HG02970 (cell line): Measurements from ENCODE around the gene ZFP92.

Experiments
- ATAC-seq: cut with Tn5 transposase; IDR thresholded peaks from one replicate; pipeline ENCODE4 v1.9.1; 2021; ENCODE audit warnings: mild to moderate bottlenecking, moderate library complexity, moderate number of reproducible peaks; ENCODE audit not compliant: unreplicated experiment, low FRiP score

Gene ZFP92

DNA sequence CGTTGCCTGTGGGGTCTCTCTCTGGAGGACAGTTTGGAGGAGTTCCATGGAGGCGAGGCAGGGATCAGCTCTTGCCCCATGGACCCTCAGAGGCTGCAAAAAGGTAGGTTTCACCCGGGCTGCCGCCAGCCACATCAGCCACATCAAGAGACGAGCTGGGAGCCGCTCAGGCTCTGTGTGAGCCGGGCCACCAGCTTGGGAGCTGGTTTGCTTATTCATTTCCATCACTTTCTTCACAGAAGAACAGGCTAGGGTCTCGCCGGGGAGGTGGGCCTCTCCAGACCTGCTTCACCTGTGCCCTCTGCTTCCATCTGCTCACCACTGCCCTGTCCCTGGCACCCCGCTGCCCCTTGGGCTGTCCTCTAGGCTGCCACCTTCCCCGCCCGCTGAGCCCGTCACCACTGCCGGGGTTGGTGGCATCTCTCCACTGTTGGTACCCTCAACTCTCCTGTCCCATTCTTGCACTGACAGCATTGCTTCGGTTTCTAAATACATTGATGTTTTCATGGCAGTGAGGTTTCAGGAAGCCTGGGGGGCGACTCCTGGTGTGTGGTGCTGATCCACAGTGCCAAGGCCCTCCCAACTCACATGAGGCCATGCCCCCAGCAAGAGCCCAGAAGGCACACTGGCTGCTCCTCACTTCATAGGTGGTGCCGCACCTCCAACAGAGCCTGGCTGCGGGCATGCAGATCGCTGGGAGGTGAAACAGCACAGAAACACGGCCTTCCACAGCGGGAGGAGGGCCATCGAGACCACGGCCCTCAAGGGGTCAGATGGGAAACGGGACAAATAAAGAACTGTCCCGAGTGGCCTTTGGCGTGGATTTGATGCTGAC is 39.1 kb downstream of the ZFP92 start:
- ATAC-seq: no peak

GRCh38 chrX:153450949-153451277 is 39.6 kb downstream of the ZFP92 start:
- no peak for ATAC-seq

- ATAC-seq: no peak
These were observed 43.8 kb downstream of the ZFP92 start for GRCh38 chrX:153454901-153455550.

DNA sequence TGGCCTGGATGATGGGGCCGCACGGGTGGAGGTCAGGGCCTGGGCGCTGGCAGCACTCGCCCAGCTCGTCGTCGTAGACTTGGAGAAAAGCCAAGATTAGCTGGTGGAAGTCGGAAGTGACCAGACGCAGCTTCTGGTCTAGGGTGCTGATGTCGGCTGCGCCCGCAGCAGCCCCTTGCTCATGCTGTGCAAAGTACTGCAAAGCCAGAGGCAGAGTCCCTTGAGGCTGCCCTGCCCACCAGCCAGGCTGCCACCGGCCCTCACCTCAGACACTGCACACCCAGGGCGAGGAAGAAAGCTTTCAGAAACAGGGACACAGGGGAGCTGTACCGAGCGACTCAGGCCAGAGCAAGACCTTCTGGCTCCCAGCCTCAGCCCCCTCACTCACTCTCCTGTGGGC is 44.3 kb downstream of the ZFP92 start:
- ATAC-seq: no peak

GRCh38 chrX:153456161-153456560 is 44.9 kb downstream of the ZFP92 start:
- ATAC-seq: no peak

DNA sequence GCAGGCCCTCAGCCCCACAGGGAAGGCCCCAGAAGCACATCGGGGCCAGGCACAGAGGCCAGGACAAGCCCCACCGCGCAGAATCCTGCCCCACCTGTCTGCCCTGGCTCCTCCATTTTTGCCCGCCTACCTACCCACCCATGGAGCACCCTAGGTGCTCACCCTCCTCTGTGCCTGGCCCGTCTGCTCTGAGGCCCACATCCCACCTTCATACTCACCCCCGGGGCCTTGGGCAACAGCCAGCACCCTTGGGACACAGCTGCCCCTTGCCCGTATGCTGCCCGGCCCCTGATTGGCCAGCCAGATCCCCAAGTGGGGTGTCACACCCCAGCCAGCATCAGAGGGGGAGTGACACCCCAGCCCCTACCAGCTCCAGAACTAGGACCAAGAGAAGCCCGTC is 45.4 kb downstream of the ZFP92 start:
- ATAC-seq: no peak

DNA sequence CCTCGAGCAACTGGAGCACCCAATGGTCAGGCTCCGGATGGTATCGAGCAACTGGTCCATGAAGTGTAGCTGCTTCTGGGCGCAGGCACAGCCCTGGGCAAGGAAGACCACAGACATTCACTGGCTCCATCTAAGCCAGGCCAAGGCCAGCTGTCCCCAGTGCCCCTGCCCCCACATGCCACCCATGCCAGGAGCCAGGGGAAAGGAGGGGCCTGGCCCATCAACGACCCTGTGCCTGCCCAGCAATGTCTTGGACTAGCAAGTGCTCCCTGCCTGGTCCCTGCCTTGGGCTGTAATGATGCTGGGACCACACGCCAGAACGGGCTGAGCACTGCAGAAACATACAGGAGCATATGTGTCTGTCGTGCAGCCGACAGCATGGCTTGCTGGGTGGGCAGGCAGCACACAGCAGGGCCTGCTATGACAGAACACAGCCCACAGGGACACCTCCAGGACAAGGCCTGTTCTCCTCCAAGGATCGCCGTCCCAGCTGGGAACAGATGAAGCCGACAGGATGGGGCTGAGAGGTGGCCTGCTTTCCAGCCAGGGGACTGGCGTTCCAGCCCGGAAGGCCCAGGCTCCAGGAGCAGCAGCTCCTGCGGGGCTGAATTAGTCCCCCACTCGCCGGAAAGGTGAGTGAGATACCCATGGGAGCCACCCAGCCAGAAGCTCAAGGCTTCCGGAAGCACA is 46.0 kb downstream of the ZFP92 start:
- no peak for ATAC-seq

- ATAC-seq: no peak
These were observed 46.7 kb downstream of the ZFP92 start for GRCh38 chrX:153457827-153458466.

DNA sequence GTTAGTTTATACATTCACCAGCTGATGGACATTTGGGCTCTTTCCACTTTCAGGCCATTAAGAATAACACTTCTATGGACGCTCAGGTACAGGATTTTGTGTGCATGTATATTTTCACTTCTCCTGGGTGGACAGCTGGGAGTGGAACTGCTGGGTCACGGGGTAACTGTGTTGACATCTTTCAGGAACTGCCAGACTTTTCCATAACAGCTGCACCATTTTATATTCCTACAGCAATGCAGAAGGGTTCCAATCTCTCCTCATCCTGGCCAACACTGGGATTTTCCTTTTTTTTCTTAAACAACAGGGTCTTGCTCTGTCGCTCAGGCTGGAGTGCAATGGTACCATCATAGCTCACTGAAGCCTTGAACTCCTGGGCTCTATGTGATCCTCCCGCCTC is 47.2 kb downstream of the ZFP92 start:
- no peak for ATAC-seq

DNA sequence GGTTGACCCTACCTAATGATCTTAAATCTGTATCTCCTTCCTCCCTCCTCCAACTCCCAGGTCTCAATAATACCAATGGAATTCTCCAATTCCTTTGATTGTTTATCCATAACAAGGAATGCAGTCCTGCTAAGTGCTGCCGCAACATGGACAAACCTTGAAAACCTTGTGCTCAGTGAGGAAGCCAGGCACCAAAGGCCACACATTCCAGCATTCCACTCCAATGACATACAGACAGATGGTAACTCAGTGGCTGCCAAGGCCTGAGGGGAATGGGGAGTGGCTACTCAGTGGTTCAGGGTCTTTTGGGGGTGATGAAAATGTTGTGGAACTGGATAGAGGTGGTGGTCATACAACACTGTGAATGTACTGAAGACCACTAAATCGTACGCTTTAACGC is 48.7 kb downstream of the ZFP92 start:
- ATAC-seq: no peak

DNA sequence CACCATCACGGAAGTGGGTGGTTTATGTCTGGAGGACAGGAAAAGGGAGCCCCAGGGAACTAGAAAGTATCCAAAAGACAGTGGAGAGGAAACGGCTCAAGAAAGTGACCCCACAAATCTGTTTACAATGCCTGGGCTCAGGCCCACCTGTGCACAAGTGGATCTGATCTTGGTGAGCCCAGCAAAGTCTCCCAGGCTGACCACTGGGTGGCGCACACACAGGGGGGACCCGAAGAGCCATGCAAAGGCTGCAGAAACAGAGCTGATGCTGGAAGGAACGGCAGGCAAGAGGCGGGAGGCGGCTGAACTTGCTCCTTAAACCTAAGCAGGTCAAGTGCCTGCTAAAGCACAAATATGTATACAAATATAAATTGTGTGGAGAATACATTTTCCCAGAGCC is 49.6 kb downstream of the ZFP92 start:
- ATAC-seq: no peak
